Lower lobe of right lung (tissue), 2 donors: ENCODE results near the gene CEACAM5. TPM values are rescaled to one million over a fixed set of nuclear protein-coding genes. Genes with fewer than 3 reads are reported as not detected.
A peak's percentile ranks its signal among the peaks of the same experiment; 100 is the strongest.
"Not testable (repeated sequence)": the region's sequence is repeated elsewhere in the genome, so short reads cannot be mapped to it uniquely, and the experiment has no call there.

Source experiments
- ATAC-seq, 2 donors: fragments of 200-7000 bp; cut with Tn5 transposase; one replicate each; pipeline ENCODE4 v1.9.1; 2020 to 2022; ENCODE audit warnings: mild to moderate bottlenecking in 2 of 2, moderate library complexity in 2 of 2
- DNase-seq: peaks from one replicate; pipeline ENCODE4 v3.0.0-alpha.2; 2020
- H3K27ac ChIP-seq: fragments of 200-600 bp; one replicate; pipeline ENCODE4 v1.8.0; 2022
- H3K27me3 ChIP-seq: fragments of 200-600 bp; one replicate; pipeline ENCODE4 v1.8.0; 2022; ENCODE audit warnings: low read depth
- H3K36me3 ChIP-seq: fragments of 200-600 bp; one replicate; pipeline ENCODE4 v1.8.0; 2022; ENCODE audit warnings: mild to moderate bottlenecking
- H3K4me1 ChIP-seq: fragments of 200-600 bp; one replicate; pipeline ENCODE4 v1.8.0; 2022
- H3K4me3 ChIP-seq: fragments of 200-600 bp; one replicate; pipeline ENCODE4 v1.8.0; 2022; ENCODE audit warnings: mild to moderate bottlenecking
- H3K9me3 ChIP-seq: fragments of 200-600 bp; one replicate; pipeline ENCODE4 v1.8.0; 2022
- intact Hi-C: fragments of 100-400 bp; cut with DNase I; formaldehyde crosslinking; loops from one replicate; pipeline ENCODE4 v1.11.0; 2022
- total RNA-seq: library from RNA; stranded (reverse); fragmentation: NEBNext Ultra II Directional; extraction: Animal tissue kit (Norgen Biotek cat#: 25700); gene quantifications from one replicate; pipeline ENCODE4 v1.2.1, GENCODE V29; 2021
- TF ChIP-seq, protein P1 (sequence below): fragments of 200-600 bp; IDR thresholded peaks from one replicate; pipeline ENCODE4 v1.8.0; 2022; ENCODE audit warnings: antibody characterized with exemption, mild to moderate bottlenecking
- donor health status: DM: no; HTN: yes; CAD: no; lungs with severe emphysema.

Gene CEACAM5
- total RNA-seq, 1 donor from 2014 or later, result 99.7 TPM

DNA sequence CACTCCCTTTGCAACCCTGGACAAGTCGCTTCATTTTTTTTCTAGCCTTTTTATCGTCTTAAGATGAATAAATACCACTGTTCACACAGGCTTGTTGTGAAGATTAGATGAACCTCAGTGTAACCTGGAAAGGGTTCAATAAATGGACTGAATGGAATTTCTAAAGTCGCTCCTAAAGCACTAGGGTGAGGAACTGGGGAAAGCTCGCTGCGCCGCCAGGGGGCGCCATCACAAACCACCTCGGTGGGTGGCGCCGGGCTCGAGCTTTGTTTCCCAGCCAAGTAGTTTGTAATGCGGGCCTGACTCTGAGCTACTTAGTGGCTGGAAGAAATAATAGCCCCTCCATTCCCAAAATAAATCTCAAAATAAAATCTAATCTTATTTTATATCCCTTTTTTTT lies 44.7 kb downstream of the CEACAM5 start:
- Histone ChIP-seq H3K27me3 (no peaks in the 10 kb centered on the region), H3K27ac (no peak overlapping the region), H3K4me1 (peaks cover 8% of the 10 kb centered on the region), H3K36me3 (no peaks in the 10 kb centered on the region), H3K4me3 (no peak overlapping the region), H3K9me3 (no peaks in the 10 kb centered on the region)
- ATAC-seq (peak; percentile 52 to 62), DNase-seq (peak; percentile 87)
- intact Hi-C loops, result no loop called here
- TF ChIP-seq, protein P1, sequence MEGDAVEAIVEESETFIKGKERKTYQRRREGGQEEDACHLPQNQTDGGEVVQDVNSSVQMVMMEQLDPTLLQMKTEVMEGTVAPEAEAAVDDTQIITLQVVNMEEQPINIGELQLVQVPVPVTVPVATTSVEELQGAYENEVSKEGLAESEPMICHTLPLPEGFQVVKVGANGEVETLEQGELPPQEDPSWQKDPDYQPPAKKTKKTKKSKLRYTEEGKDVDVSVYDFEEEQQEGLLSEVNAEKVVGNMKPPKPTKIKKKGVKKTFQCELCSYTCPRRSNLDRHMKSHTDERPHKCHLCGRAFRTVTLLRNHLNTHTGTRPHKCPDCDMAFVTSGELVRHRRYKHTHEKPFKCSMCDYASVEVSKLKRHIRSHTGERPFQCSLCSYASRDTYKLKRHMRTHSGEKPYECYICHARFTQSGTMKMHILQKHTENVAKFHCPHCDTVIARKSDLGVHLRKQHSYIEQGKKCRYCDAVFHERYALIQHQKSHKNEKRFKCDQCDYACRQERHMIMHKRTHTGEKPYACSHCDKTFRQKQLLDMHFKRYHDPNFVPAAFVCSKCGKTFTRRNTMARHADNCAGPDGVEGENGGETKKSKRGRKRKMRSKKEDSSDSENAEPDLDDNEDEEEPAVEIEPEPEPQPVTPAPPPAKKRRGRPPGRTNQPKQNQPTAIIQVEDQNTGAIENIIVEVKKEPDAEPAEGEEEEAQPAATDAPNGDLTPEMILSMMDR, result peak; percentile 79

DNA sequence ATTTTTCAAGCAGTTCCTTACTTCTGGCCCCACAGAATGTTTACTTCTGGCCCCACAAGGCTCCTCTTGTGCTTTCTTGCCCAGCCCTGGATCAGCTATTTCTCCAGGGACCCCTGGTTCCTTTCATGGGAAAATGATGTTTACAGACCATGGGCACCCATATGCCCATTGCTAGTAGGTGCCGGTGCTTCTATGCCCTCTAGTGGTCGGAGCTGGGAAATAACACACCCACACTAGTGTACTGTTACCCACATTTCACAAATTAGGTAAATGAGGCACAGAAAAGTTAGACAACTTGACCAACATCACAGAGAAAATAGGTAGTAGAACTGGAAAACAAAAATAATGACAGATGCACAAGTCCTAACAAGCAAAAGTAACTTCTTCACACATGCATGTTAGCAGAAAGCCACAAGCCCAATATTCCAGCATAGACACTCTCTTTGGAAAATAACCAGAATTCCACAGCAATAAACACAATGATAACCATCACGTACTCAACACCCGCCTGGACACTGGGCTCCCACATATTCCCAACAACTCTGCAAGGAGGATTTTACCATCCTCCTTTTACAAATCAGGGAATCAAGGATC lies 45.6 kb downstream of the CEACAM5 start:
- intact Hi-C loops, result no loop called here
- H3K9me3 ChIP-seq, result no peaks in the 10 kb centered on the region
- DNase-seq (peak; percentile 57), ATAC-seq (peak; percentile 73 to 75)
- peak overlapping the region; percentile 49 for H3K27ac ChIP-seq
- no peak overlapping the region for H3K4me3 ChIP-seq
- H3K4me1 ChIP-seq, result peaks cover 8% of the 10 kb centered on the region
- TF ChIP-seq, protein P1, result peak; percentile 62
- no peaks in the 10 kb centered on the region for H3K27me3 ChIP-seq
- H3K36me3 ChIP-seq, result no peaks in the 10 kb centered on the region

DNA sequence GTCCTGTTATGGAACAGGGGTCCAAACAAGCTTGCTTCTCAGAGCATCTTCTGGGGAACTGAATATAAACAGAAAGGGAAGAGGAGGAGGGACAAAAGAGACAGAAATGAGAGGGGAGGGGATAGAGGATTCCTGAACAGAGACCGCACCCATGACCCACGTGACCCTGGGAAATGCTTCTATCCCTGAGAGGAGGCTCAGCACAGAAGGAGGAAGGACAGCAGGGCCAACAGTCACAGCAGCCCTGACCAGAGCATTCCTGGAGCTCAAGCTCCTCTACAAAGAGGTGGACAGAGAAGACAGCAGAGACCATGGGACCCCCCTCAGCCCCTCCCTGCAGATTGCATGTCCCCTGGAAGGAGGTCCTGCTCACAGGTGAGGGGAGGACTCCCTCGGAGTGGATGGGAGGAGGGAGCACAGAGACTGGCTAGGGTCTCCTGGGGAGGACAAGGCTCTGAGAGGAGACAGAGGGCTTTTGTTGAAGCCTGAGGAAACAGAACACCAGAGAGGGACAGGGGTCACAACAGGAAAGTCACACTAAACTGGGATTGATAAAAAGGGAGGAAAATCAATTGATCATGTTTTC lies 47.0 kb downstream of the CEACAM5 start, which contains the start of gene CEACAM6:
CEACAM6 (plus strand) TSS at position 203 of the 586 bp plus-strand sequence; CDS start at position 312, 109 bp downstream.
- DNase-seq (peak; percentile 69), ATAC-seq (peak; percentile 60 to 68)
- Histone ChIP-seq H3K4me3 (peak within 1 kb of the TSS; percentile 45), H3K27me3 (no peaks in the 10 kb centered on the region), H3K4me1 (peaks cover 8% of the 10 kb centered on the region), H3K9me3 (no peaks in the 10 kb centered on the region), H3K27ac (peak within 1 kb of the TSS; percentile 54), H3K36me3 (no peaks in the 10 kb centered on the region)
- TF ChIP-seq, protein P1, result no peak
- intact Hi-C loops, result no loop called here

DNA sequence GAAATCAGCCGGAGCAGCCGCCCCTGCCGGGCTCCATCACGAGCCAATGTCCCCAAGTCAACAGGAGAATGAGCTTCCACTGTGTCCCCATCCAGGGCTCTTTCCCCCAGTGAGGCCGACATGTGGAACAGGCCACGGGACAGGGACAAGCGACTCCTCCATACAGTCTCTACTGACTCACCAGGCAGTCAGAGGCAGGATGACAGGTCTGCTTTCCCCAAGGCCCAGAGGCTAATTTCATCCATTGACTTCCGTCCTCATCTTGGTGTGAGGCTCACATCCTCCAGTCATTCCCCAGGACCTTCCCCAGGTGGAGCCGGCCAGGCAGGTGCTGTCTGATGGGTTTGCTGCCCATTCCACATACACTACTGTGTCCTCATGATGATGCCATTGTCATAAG lies 50.4 kb downstream of the CEACAM5 start:
- Histone ChIP-seq H3K36me3 (no peaks in the 10 kb centered on the region), H3K27me3 (no peaks in the 10 kb centered on the region), H3K4me3 (peak overlapping the region; percentile 45), H3K4me1 (peaks cover 6% of the 10 kb centered on the region), H3K9me3 (no peaks in the 10 kb centered on the region), H3K27ac (peak overlapping the region; percentile 41)
- intact Hi-C loops, result no loop called here
- TF ChIP-seq, protein P1, result no peak
- no peak for DNase-seq
- ATAC-seq, result peak in 1 of 2 donors; percentile 13

DNA sequence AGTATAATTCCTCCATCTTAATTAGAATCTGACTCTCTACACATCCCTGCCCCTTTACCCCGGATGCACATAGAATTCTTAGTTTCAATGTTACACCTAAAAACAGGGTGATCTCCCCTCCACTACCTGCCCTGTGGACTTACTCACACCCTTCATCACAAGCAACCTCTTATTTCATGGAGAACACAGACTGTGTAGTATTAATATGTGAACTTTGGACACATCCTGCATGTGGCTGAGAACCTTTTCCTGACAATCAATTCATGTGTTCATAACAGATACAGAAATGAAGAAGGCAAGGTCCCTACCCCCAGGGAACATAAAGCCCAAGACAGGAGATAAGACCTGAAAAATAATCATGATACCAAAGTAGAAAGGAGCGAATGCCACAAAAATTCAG lies 58.7 kb downstream of the CEACAM5 start:
- no peak for DNase-seq
- no peaks in the 10 kb centered on the region for H3K9me3 ChIP-seq
- intact Hi-C loops, result no loop called here
- no peak for ATAC-seq
- no peak overlapping the region for H3K4me3 ChIP-seq
- H3K36me3 ChIP-seq, result peaks cover 4% of the 10 kb centered on the region
- no peaks in the 10 kb centered on the region for H3K4me1 ChIP-seq
- TF ChIP-seq, protein P1, result no peak
- no peaks in the 10 kb centered on the region for H3K27me3 ChIP-seq
- H3K27ac ChIP-seq, result no peak overlapping the region

DNA sequence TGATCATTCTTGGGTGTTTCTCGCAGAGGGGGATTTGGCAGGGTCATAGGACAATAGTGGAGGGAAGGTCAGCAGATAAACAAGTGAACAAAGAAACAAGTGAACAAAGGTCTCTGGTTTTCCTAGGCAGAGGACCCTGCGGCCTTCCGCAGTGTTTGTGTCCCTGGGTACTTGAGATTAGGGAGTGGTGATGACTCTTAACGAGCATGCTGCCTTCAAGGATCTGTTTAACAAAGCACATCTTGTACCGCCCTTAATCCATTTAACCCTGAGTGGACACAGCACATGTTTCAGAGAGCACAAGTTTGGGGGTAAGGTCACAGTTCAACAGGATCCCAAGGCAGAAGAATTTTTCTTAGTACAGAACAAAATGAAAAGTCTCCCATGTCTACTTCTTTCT lies 59.7 kb downstream of the CEACAM5 start:
- ATAC-seq, result peak in 1 of 2 donors; percentile 58

More for the DNA sequence above, 59.7 kb downstream of the CEACAM5 start:
- H3K27me3 ChIP-seq, H3K4me3 ChIP-seq, H3K27ac ChIP-seq, DNase-seq, H3K9me3 ChIP-seq, intact Hi-C loops, H3K4me1 ChIP-seq, H3K36me3 ChIP-seq: not testable (repeated sequence)
